PFSK-1 (cell line): ENCODE data around the gene LHFPL3.

Experiments
- FOXP2 ChIP-seq: optimal IDR thresholded peaks from 2 replicates; pipeline ENCODE3; 2011; ENCODE audit warnings: borderline replicate concordance, control low read depth, inconsistent platforms; ENCODE audit not compliant: insufficient read depth; ENCODE audit errors: extremely low read length, extremely low read depth
- POLR2AphosphoS5 ChIP-seq: IDR thresholded peaks from 2 replicates; pipeline ENCODE4 v1.6.1; 2012; ENCODE audit warnings: low read depth, mild to moderate bottlenecking, control low read depth, low read length, moderate library complexity
- REST ChIP-seq, 2 experiments: IDR thresholded peaks; 2 replicates each; pipeline versions ENCODE4 v1.6.1 to v1.8.0; 2011 to 2012; ENCODE audit warnings: low read depth in 2 of 2, low read length in 2 of 2, control low read depth in 1 of 2, inconsistent platforms in 1 of 2, mild to moderate bottlenecking in 1 of 2, moderate library complexity in 1 of 2; ENCODE audit not compliant: insufficient read depth in 1 of 2
- SIN3A ChIP-seq: IDR thresholded peaks from 2 replicates; pipeline ENCODE4 v1.6.1; 2012; ENCODE audit warnings: mild to moderate bottlenecking, low read length, moderate library complexity, borderline replicate concordance; ENCODE audit not compliant: insufficient read depth
- TAF1 ChIP-seq: IDR thresholded peaks from 2 replicates; pipeline ENCODE4 v1.6.1; 2012; ENCODE audit warnings: low read length, control low read depth, borderline replicate concordance; ENCODE audit not compliant: insufficient read depth

LHFPL3 gene

GRCh38 chr7:104859754-104860426 lies 531.5 kb downstream of the LHFPL3 start:
- TF ChIP-seq POLR2AphosphoS5: no peak
- no peak for TF ChIP-seq REST (IDR thresholded peaks at IDR 0.05; ENCODE audit: insufficient read depth in 1 of 2, low read depth in 2 of 2, low read length in 2 of 2)
- TF ChIP-seq TAF1: no peak
- no peak for TF ChIP-seq FOXP2
- TF ChIP-seq SIN3A: no peak

GRCh38 chr7:104861729-104862390 lies 533.5 kb downstream of the LHFPL3 start:
- no peak for TF ChIP-seq REST (IDR thresholded peaks at IDR 0.05; ENCODE audit: insufficient read depth in 1 of 2, low read depth in 2 of 2, low read length in 2 of 2)
- TF ChIP-seq TAF1: no peak
- TF ChIP-seq POLR2AphosphoS5: no peak
- TF ChIP-seq SIN3A: no peak
- no peak for TF ChIP-seq FOXP2

GRCh38 chr7:104862719-104863118 lies 534.3 kb downstream of the LHFPL3 start:
- TF ChIP-seq TAF1: no peak
- no peak for TF ChIP-seq POLR2AphosphoS5
- TF ChIP-seq REST (IDR thresholded peaks at IDR 0.05; ENCODE audit: insufficient read depth in 1 of 2, low read depth in 2 of 2, low read length in 2 of 2): no peak
- no peak for TF ChIP-seq FOXP2
- TF ChIP-seq SIN3A: no peak

- TF ChIP-seq FOXP2 (no peak), SIN3A (no peak), TAF1 (no peak), REST (IDR thresholded peaks at IDR 0.05; ENCODE audit: insufficient read depth in 1 of 2, low read depth in 2 of 2, low read length in 2 of 2) (no peak), POLR2AphosphoS5 (no peak)
Observed at GRCh38 chr7:104873401-104873800, 545.0 kb downstream of the LHFPL3 start.
